GM12878 (cell line): ENCODE data around the gene POLN. TPM values are rescaled to one million over a fixed set of nuclear protein-coding genes. Genes with fewer than 3 reads are reported as not detected.

ENCODE experiments used
- ATAC-seq: fragments of 200-7000 bp; cut with Tn5 transposase; 3 replicates; pipeline ENCODE4 v1.9.1; 2020; ENCODE audit warnings: mild to moderate bottlenecking, moderate library complexity
- BruUV-seq: library from RNA; stranded (reverse); fragments of 400-500 nt; replicated peaks from 2 replicates; lab custom pipeline; 2021; lab: Mats Ljungman, UMichigan
- CTCF ChIA-PET: fragments of 300-600 bp; sonication (Branson Sonifier 250); formaldehyde crosslinking; extraction: SDS; loops from one replicate; lab custom pipeline; 2021; ENCODE audit warnings: inconsistent platforms; lab: Yijun Ruan, JAX
- POLR2A ChIA-PET: fragments of 350-600 bp; formaldehyde crosslinking; extraction: SDS; loops from one replicate; lab custom pipeline; 2021; ENCODE audit warnings: inconsistent platforms; lab: Charles Lee
- RAD21 ChIA-PET: fragments of 300-600 bp; sonication (Branson Sonifier 250); formaldehyde crosslinking; loops from one replicate; lab custom pipeline; 2023; ENCODE audit warnings: antibody characterized with exemption; ENCODE audit not compliant: unreplicated experiment; lab: Charles Lee
- SMC1A ChIA-PET: fragments of 300-600 bp; sonication (Branson Sonifier 250); formaldehyde crosslinking; loops from one replicate; lab custom pipeline; 2023; ENCODE audit not compliant: unreplicated experiment, uncharacterized antibody; lab: Charles Lee
- DNase-seq: peaks from one replicate; pipeline ENCODE4 v3.0.0-alpha.2; 2011; ENCODE audit warnings: low read depth, low spot score
- FAIRE-seq: peaks from 3 replicates; lab custom pipeline; 2011; peaks lifted over from hg19 to GRCh38; lab: Jason Lieb, UNC
- H2AFZ ChIP-seq: 2 replicates; pipeline ENCODE4 v1.6.0; 2011; ENCODE audit warnings: low read depth, low read length, control low read depth; ENCODE audit not compliant: control insufficient read depth
- H3K27ac ChIP-seq: 2 replicates; pipeline ENCODE4 v1.5.1; 2011; ENCODE audit warnings: control low read depth; ENCODE audit not compliant: control insufficient read depth, insufficient read depth
- H3K27me3 ChIP-seq, 2 experiments: replicated peaks in 1 of 2; 2 replicates each; pipeline versions ENCODE4 v1.6.0 to v1.6.1; 2011; ENCODE audit warnings: low read length in 1 of 2; ENCODE audit not compliant: control insufficient read depth in 2 of 2, insufficient read depth in 2 of 2
- H3K36me3 ChIP-seq, 2 experiments: 2 replicates each; pipeline ENCODE4 v1.5.1; 2011; ENCODE audit warnings: low read length in 1 of 2; ENCODE audit not compliant: control insufficient read depth in 2 of 2, insufficient read depth in 2 of 2
- H3K4me1 ChIP-seq: 2 replicates; pipeline ENCODE4 v1.6.1; 2011; ENCODE audit warnings: mild to moderate bottlenecking, low read length, moderate library complexity, mixed read lengths; ENCODE audit not compliant: control insufficient read depth, insufficient read depth
- H3K4me2 ChIP-seq: 2 replicates; pipeline ENCODE4 v1.6.0; 2011; ENCODE audit warnings: control low read depth; ENCODE audit not compliant: control insufficient read depth, insufficient read depth
- H3K4me3 ChIP-seq: fragments of 200-600 bp; sonication (generic); 2 replicates; pipeline ENCODE4 v1.5.1; 2016
- H3K79me2 ChIP-seq: 2 replicates; pipeline ENCODE4 v1.6.0; 2011; ENCODE audit warnings: low read length; ENCODE audit not compliant: control insufficient read depth, insufficient read depth
- H3K9ac ChIP-seq: 2 replicates; pipeline ENCODE4 v1.8.0; 2011; ENCODE audit warnings: low read length, control low read depth, mixed read lengths; ENCODE audit not compliant: control insufficient read depth, insufficient read depth
- H3K9me3 ChIP-seq: replicated peaks from 3 replicates; pipeline ENCODE4 v1.5.1; 2011; ENCODE audit warnings: mild to moderate bottlenecking, low read length; ENCODE audit not compliant: control insufficient read depth, insufficient read depth
- H4K20me1 ChIP-seq: 2 replicates; pipeline ENCODE4 v1.6.0; 2011; ENCODE audit not compliant: control insufficient read depth, insufficient read depth
- BCLAF1 ChIP-seq: fragments of 450-650 bp; IDR thresholded peaks from 2 replicates; pipeline ENCODE4 v1.6.1; 2017; ENCODE audit warnings: antibody characterized with exemption, mild to moderate bottlenecking, moderate library complexity
- CBX5 ChIP-seq: sonication (generic); IDR thresholded peaks from 2 replicates; pipeline ENCODE4 v1.6.1; 2016; ENCODE audit warnings: low read depth, moderate library complexity, mild to moderate bottlenecking, inconsistent platforms
- CREB1 ChIP-seq: IDR thresholded peaks from 2 replicates; pipeline ENCODE4 v1.6.1; 2012; ENCODE audit warnings: low read depth, mild to moderate bottlenecking, inconsistent platforms
- HDAC6 ChIP-seq: fragments of 200-600 bp; sonication (generic); IDR thresholded peaks from one replicate; pipeline ENCODE4 v1.8.0; 2017; ENCODE audit warnings: antibody characterized with exemption; ENCODE audit not compliant: unreplicated experiment
- MTA3 ChIP-seq: IDR thresholded peaks from 2 replicates; pipeline ENCODE4 v1.6.1; 2012; ENCODE audit warnings: low read length, inconsistent platforms, borderline replicate concordance
- NR2C2 ChIP-seq: IDR thresholded peaks from 2 replicates; pipeline ENCODE4 v1.6.1; 2011; ENCODE audit warnings: borderline replicate concordance, low read depth; ENCODE audit not compliant: control insufficient read depth, insufficient read length
- POLR2AphosphoS2 ChIP-seq: IDR thresholded peaks from 2 replicates; pipeline ENCODE4 v1.6.1; 2011; ENCODE audit warnings: low read depth, mild to moderate bottlenecking, low read length, improper control_type of control experiment, moderate library complexity
- POLR2AphosphoS5 ChIP-seq: IDR thresholded peaks from 2 replicates; pipeline ENCODE4 v1.6.1; 2011; ENCODE audit warnings: mild to moderate bottlenecking, low read length, inconsistent platforms
- RELB ChIP-seq: fragments of 450-650 bp; IDR thresholded peaks from 2 replicates; pipeline ENCODE4 v1.6.1; 2017; ENCODE audit warnings: low read depth, mild to moderate bottlenecking, moderate library complexity
- WGBS: methylation state at CpG from one replicate; pipeline ENCODE4 v1.1.6; 2016; ENCODE audit warnings: low lambda C conversion rate; ENCODE audit not compliant: insufficient replicate concordance, insufficient coverage; ENCODE audit errors: missing lambda C conversion rate; 5-methylcytosine and 5-hydroxymethylcytosine counted together
- in situ Hi-C: fragments of 300-500 bp; cut with MboI; formaldehyde crosslinking; loops from 9 replicates; pipeline ENCODE4 v1.14.3; 2018; ENCODE audit warnings: mixed read lengths
- intact Hi-C: fragments of 100-400 bp; cut with micrococcal nuclease; formaldehyde crosslinking; loops from one replicate; pipeline ENCODE4 v1.14.2; 2022; ENCODE audit not compliant: unreplicated experiment
- polyA plus RNA-seq, 11 experiments: library from polyadenylated mRNA; depleted of rRNA in 4 of 11; unstranded in 6 of 11; stranded (reverse) in 5 of 11; fragments of >200 nt; fragmentation: Nextera tagmentation in 4 of 11; fragmentation: Illumina TruSeq in 1 of 11; extraction: Ambion mirVana in 4 of 11; extraction: Trizol in 1 of 11; gene quantifications; 1 replicate in 1 of 11; 2 replicates in 10 of 11; pipeline versions ENCODE4 v1.2.1 to v1.2.3, GENCODE V29; 2011 to 2016; ENCODE audit warnings: inconsistent platforms in 2 of 11, missing spikeins in 2 of 11, low read depth in 1 of 11
- total RNA-seq, 4 experiments: library from RNA; depleted of rRNA in 3 of 4; stranded (reverse); fragments of >200 nt in 3 of 4; fragmentation: Illumina TruSeq in 1 of 4; extraction: Trizol in 1 of 4; gene quantifications; 2 replicates each; pipeline versions ENCODE4 v1.2.1 to v1.2.3, GENCODE V29; 2013 to 2021

POLN gene
- total and polyA plus RNA-seq, 10 of the 15 experiments (the other 5 are each of a cell fraction or from before 2014, with no cell fraction given), result 0.09 to 2.0 (median 0.95) TPM; not detected in 1

- no peak overlapping the region for H2AFZ ChIP-seq
- no TSS peak for BruUV-seq
- H3K27me3 ChIP-seq, result no peaks in the 10 kb centered on the region
- intact Hi-C loops, result loop anchor here (10.0 kb wide), 1 partner anchor 807 kb away; the partner anchor contains the start of genes HTT and HTT-AS
- H3K36me3 ChIP-seq, result no peaks in the 10 kb centered on the region
- SMC1A ChIA-PET, result no interaction called here
- TF ChIP-seq HDAC6, result no peak
- no peak for TF ChIP-seq POLR2AphosphoS5
- TF ChIP-seq NR2C2, result no peak
- no peak for TF ChIP-seq POLR2AphosphoS2
- no peak for TF ChIP-seq RELB
- no peak overlapping the region for H3K4me2 ChIP-seq
- H3K9ac ChIP-seq, result no peak overlapping the region
- POLR2A ChIA-PET, result no interaction called here
- no peak for ATAC-seq
- FAIRE-seq, result no peak
- no peaks in the 10 kb centered on the region for H3K9me3 ChIP-seq
- no peaks in the 10 kb centered on the region for H4K20me1 ChIP-seq
- no peak overlapping the region for H3K27ac ChIP-seq
- CTCF ChIA-PET, result no interaction called here
- RAD21 ChIA-PET, result no interaction called here
- WGBS, result 33% methylated on average over 12 of the region's 12 CpGs
- in situ Hi-C loops, result no loop called here
- no peaks in the 10 kb centered on the region for H3K79me2 ChIP-seq
- no peak for DNase-seq
- no peak overlapping the region for H3K4me3 ChIP-seq
- no peaks in the 10 kb centered on the region for H3K4me1 ChIP-seq
Observed at GRCh38 chr4:2267841-2268240, 25.9 kb upstream of the POLN start.

- CTCF ChIA-PET, result no interaction called here
- RAD21 ChIA-PET, result no interaction called here
- Histone ChIP-seq H3K4me3 (no peak overlapping the region), H3K36me3 (no peaks in the 10 kb centered on the region), H4K20me1 (no peaks in the 10 kb centered on the region), H3K9ac (no peak overlapping the region), H2AFZ (no peak overlapping the region), H3K4me2 (no peak overlapping the region), H3K27ac (no peak overlapping the region), H3K27me3 (no peaks in the 10 kb centered on the region), H3K79me2 (no peaks in the 10 kb centered on the region), H3K9me3 (no peaks in the 10 kb centered on the region), H3K4me1 (no peaks in the 10 kb centered on the region; the same call in 1 of the 2 replicates)
- SMC1A ChIA-PET, result no interaction called here
- ATAC-seq (no peak), FAIRE-seq (no peak), DNase-seq (no peak)
- BruUV-seq, result no TSS peak
- WGBS, result 30% methylated on average over 15 of the region's 18 CpGs
- intact Hi-C loops, result loop anchor here (10.0 kb wide), 1 partner anchor 807 kb away; the partner anchor contains the start of genes HTT and HTT-AS
- in situ Hi-C loops, result no loop called here
- TF ChIP-seq CBX5, result no peak
- no peak for TF ChIP-seq MTA3
- TF ChIP-seq CREB1, result no peak
- no peak for TF ChIP-seq BCLAF1
- POLR2A ChIA-PET, result no interaction called here
Observed at GRCh38 chr4:2267320-2267811, 25.4 kb upstream of the POLN start.
